Fibroblast of lung (primary cell): ENCODE results near the gene NUP210. TPM values are rescaled to one million over a fixed set of nuclear protein-coding genes. Genes with fewer than 3 reads are reported as not detected.

Source experiments
- DNase-seq, 2 donors: peaks; one replicate each; pipeline versions ENCODE4 v3.0.0 to v3.0.0-alpha.2; 2010; ENCODE audit warnings: low read depth in 2 of 2
- H2AFZ ChIP-seq: 2 replicates; pipeline ENCODE4 v1.5.1; 2012; ENCODE audit warnings: low read length, control low read depth, inconsistent platforms
- H3K27ac ChIP-seq: 2 replicates; pipeline ENCODE4 v1.5.1; 2011; ENCODE audit warnings: low read length, control low read depth; ENCODE audit not compliant: insufficient read depth
- H3K27me3 ChIP-seq: 2 replicates; pipeline ENCODE4 v1.5.1; 2011; ENCODE audit warnings: mild to moderate bottlenecking, low read length; ENCODE audit not compliant: control insufficient read depth, insufficient read depth
- H3K36me3 ChIP-seq: 2 replicates; pipeline ENCODE4 v1.5.1; 2011; ENCODE audit warnings: low read length; ENCODE audit not compliant: control insufficient read depth, insufficient read depth
- H3K4me1 ChIP-seq: 2 replicates; pipeline ENCODE4 v1.5.1; 2011; ENCODE audit warnings: low read length; ENCODE audit not compliant: control insufficient read depth, insufficient read depth; ENCODE audit errors: extremely low read depth
- H3K4me2 ChIP-seq: 2 replicates; pipeline ENCODE4 v1.5.1; 2011; ENCODE audit warnings: low read length, control low read depth; ENCODE audit not compliant: insufficient read depth; ENCODE audit errors: extremely low read depth
- H3K4me3 ChIP-seq, 4 experiments: fragments of 200-600 bp in 1 of 4; sonication (generic) in 1 of 4; replicated peaks in 1 of 4; 2 replicates each; pipeline ENCODE4 v1.5.1; 2011 to 2016; ENCODE audit warnings: low read length in 4 of 4, low read depth in 3 of 4, mild to moderate bottlenecking in 3 of 4, control low read depth in 2 of 4, inconsistent platforms in 1 of 4, mixed read lengths in 1 of 4; ENCODE audit not compliant: insufficient read depth in 1 of 4; ENCODE audit errors: control extremely low read depth in 1 of 4
- H3K79me2 ChIP-seq: 2 replicates; pipeline ENCODE4 v1.5.1; 2012; ENCODE audit warnings: mild to moderate bottlenecking, low read length, inconsistent platforms; ENCODE audit not compliant: control insufficient read depth, insufficient read depth
- H3K9ac ChIP-seq: 2 replicates; pipeline ENCODE4 v1.5.1; 2011; ENCODE audit warnings: mild to moderate bottlenecking, low read length, control low read depth; ENCODE audit not compliant: insufficient read depth
- H3K9me3 ChIP-seq: 2 replicates; pipeline ENCODE4 v1.5.1; 2012; ENCODE audit warnings: low read depth, low read length; ENCODE audit not compliant: control insufficient read depth, insufficient read depth
- H4K20me1 ChIP-seq: 2 replicates; pipeline ENCODE4 v1.5.1; 2011; ENCODE audit warnings: low read length; ENCODE audit not compliant: control insufficient read depth, insufficient read depth; ENCODE audit errors: extremely low read depth
- EZH2 ChIP-seq: IDR thresholded peaks from 2 replicates; pipeline ENCODE4 v1.5.1; 2012; ENCODE audit warnings: low read length, control low read depth, mild to moderate bottlenecking; ENCODE audit errors: missing control alignments
- polyA plus RNA-seq, 2 donors: library from polyadenylated mRNA; depleted of rRNA in 1 of 2; stranded (reverse) in 1 of 2; unstranded in 1 of 2; fragments of >200 nt; gene quantifications; 2 replicates each; pipeline ENCODE4 v1.2.1, GENCODE V29; 2011 to 2012; ENCODE audit warnings: missing spikeins in 1 of 2
- total RNA-seq: library from RNA; depleted of rRNA; stranded (reverse); fragments of >200 nt; gene quantifications from 2 replicates; pipeline ENCODE4 v1.2.1, GENCODE V29; 2014
- TF ChIP-seq, protein P1 (sequence below), 2 donors: IDR thresholded peaks in 1 of 2; conservative IDR thresholded peaks in 1 of 2; 1 replicate in 1 of 2; 2 replicates in 1 of 2; pipeline ENCODE4 v1.5.1; 2011 to 2012; ENCODE audit warnings: low read length in 2 of 2, control low read depth in 1 of 2, inconsistent platforms in 1 of 2, low read depth in 1 of 2, mild to moderate bottlenecking in 1 of 2

The NUP210 gene
- total and polyA plus RNA-seq, 2 donors (not counting 1 experiment from before 2014, with no cell fraction given), result 0.09 to 0.33 TPM

DNA sequence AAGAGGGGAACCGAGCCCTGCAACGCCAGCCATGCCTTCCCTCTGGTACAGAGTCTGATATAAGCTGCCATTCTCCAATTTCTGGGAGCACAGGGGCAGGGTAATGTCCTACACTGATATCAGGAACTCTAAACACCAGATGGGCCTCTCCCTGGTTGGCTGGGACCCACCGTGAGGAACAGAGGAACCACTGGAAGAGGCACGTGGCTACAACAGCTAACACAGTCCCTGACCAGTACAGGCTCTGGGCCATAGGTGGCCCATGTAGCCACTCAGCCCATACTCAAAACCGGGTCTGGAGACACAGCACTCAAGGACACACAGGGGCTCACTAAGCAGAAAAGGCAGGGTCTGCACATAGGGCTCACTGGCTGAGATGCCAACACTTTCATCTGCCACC lies 13.9 kb downstream of the NUP210 start:
- Histone ChIP-seq H3K79me2 (no peaks in the 10 kb centered on the region), H3K36me3 (no peaks in the 10 kb centered on the region), H3K9ac (no peak overlapping the region), H3K27me3 (no peaks in the 10 kb centered on the region), H3K4me1 (no peaks in the 10 kb centered on the region), H3K4me3 (no peak overlapping the region), H3K9me3 (no peaks in the 10 kb centered on the region), H2AFZ (no peak overlapping the region), H3K4me2 (no peak overlapping the region), H3K27ac (no peak overlapping the region), H4K20me1 (no peaks in the 10 kb centered on the region)
- DNase-seq, result no peak
- TF ChIP-seq, protein P1, sequence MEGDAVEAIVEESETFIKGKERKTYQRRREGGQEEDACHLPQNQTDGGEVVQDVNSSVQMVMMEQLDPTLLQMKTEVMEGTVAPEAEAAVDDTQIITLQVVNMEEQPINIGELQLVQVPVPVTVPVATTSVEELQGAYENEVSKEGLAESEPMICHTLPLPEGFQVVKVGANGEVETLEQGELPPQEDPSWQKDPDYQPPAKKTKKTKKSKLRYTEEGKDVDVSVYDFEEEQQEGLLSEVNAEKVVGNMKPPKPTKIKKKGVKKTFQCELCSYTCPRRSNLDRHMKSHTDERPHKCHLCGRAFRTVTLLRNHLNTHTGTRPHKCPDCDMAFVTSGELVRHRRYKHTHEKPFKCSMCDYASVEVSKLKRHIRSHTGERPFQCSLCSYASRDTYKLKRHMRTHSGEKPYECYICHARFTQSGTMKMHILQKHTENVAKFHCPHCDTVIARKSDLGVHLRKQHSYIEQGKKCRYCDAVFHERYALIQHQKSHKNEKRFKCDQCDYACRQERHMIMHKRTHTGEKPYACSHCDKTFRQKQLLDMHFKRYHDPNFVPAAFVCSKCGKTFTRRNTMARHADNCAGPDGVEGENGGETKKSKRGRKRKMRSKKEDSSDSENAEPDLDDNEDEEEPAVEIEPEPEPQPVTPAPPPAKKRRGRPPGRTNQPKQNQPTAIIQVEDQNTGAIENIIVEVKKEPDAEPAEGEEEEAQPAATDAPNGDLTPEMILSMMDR (conservative IDR thresholded peaks at IDR 0.05 in 1 of 2, IDR thresholded peaks at IDR 0.05 in 1 of 2; ENCODE audit: low read depth in 1 of 2, low read length in 2 of 2), result no peak
- no peak for TF ChIP-seq EZH2

DNA sequence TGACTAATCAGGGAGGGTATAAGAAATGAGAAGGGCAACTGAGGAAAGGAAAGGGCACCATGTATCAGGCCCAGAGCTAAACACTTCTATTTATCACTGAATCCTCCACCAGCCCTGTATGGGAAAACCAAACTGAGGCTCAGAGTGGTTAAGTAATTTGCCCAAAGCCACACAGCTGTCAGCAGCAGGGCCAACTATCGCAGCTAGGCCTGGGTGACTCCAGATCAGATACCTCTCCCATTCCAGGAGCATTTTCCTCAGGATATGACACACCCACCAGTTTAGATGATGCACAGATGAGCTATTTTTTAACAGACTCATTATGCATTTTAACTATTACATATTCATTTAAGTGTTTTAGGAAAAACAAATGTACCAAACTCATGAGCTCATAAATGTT lies 14.5 kb downstream of the NUP210 start:
- no peak for DNase-seq
- Histone ChIP-seq H3K36me3 (no peaks in the 10 kb centered on the region), H3K4me1 (no peaks in the 10 kb centered on the region), H3K79me2 (no peaks in the 10 kb centered on the region), H3K9ac (no peak overlapping the region), H2AFZ (no peak overlapping the region), H3K27ac (no peak overlapping the region), H3K4me3 (no peak overlapping the region), H3K27me3 (no peaks in the 10 kb centered on the region), H4K20me1 (no peaks in the 10 kb centered on the region), H3K4me2 (no peak overlapping the region), H3K9me3 (no peaks in the 10 kb centered on the region)
- no peak for TF ChIP-seq EZH2
- TF ChIP-seq, protein P1 (conservative IDR thresholded peaks at IDR 0.05 in 1 of 2, IDR thresholded peaks at IDR 0.05 in 1 of 2; ENCODE audit: low read depth in 1 of 2, low read length in 2 of 2), result no peak

DNA sequence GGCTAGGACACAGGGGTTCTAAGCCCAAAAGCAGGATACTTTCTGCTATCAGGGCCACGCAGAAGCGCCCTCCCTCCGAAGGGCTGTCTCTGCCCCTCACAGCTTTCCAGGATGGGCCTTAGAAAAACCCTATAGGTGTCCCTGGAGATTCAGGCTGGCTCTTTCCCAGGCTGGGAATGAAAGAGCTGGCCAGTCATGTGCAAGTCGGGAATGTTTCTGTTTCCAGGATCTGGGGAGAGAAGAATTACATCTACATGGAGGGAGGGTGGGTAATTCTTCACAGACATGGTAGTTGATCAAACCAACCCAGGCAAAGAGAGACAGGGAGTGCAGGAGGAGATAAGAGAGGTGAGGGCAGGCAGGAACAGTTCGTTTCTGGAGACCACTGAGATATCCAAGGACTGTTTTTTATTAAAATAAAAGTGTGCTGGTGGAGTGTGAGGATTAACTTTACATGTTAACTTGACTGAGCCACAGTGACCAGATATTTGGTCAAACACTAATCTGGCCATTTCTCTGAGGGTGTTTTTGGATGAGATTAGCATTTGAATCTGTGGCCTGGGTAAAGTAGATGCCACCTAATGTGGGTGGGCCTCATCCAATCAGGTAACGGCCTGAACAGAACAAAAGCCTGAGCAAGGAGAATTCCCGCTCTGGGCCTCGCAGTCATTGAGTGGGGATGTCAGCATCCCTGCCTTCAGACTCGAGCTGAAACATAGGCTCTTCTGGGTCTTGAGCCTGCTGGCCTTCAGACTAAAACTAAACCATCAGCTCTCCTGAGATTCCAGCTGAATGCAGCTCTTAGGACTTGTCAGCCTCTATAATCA lies 15.3 kb downstream of the NUP210 start:
- Histone ChIP-seq H3K36me3 (no peaks in the 10 kb centered on the region), H3K27ac (no peak overlapping the region), H3K9me3 (no peaks in the 10 kb centered on the region), H3K4me1 (no peaks in the 10 kb centered on the region), H3K4me3 (no peak overlapping the region), H3K27me3 (no peaks in the 10 kb centered on the region), H2AFZ (no peak overlapping the region), H3K9ac (no peak overlapping the region), H3K79me2 (no peaks in the 10 kb centered on the region), H4K20me1 (no peaks in the 10 kb centered on the region), H3K4me2 (no peak overlapping the region)
- TF ChIP-seq EZH2, result no peak
- TF ChIP-seq, protein P1 (conservative IDR thresholded peaks at IDR 0.05 in 1 of 2, IDR thresholded peaks at IDR 0.05 in 1 of 2; ENCODE audit: low read depth in 1 of 2, low read length in 2 of 2), result no peak
- DNase-seq, result no peak
